Stomach smooth muscle (tissue), 2 donors: Measurements from ENCODE around the gene ISY1.

Source experiments
- H3K27ac ChIP-seq: one replicate; pipeline ENCODE4 v1.7.0; 2013; ENCODE audit warnings: mild to moderate bottlenecking, low read length, inconsistent platforms
- H3K27me3 ChIP-seq, 2 donors: one replicate each; pipeline ENCODE4 v1.7.0; 2013; ENCODE audit warnings: low read length in 2 of 2; ENCODE audit not compliant: insufficient read depth in 2 of 2, control insufficient read depth in 1 of 2
- H3K36me3 ChIP-seq, 2 donors: one replicate each; pipeline ENCODE4 v1.7.0; 2013; ENCODE audit warnings: low read length in 2 of 2; ENCODE audit not compliant: control insufficient read depth in 2 of 2, insufficient read depth in 2 of 2
- H3K4me1 ChIP-seq: one replicate; pipeline ENCODE4 v1.7.0; 2013; ENCODE audit warnings: low read length; ENCODE audit not compliant: control insufficient read depth, insufficient read depth
- H3K4me3 ChIP-seq, 2 donors: one replicate each; pipeline ENCODE4 v1.7.0; 2013; ENCODE audit warnings: low read length in 2 of 2
- H3K9ac ChIP-seq, 2 donors: one replicate each; pipeline ENCODE4 v1.7.0; 2013; ENCODE audit warnings: low read length in 2 of 2, mild to moderate bottlenecking in 1 of 2
- H3K9me3 ChIP-seq, 2 donors: one replicate each; pipeline ENCODE4 v1.7.0; 2013; ENCODE audit warnings: low read length in 2 of 2; ENCODE audit not compliant: control insufficient read depth in 2 of 2
- donor health status: healthy.
- donor health status: Pancreatic carcinoma.

Gene ISY1

GRCh38 chr3:129085165-129085715 lies 75.6 kb downstream of the ISY1 start:
- Histone ChIP-seq H3K9me3 (no peaks in the 10 kb centered on the region), H3K27me3 (no peaks in the 10 kb centered on the region), H3K27ac (no peak overlapping the region), H3K4me3 (no peak overlapping the region), H3K36me3 (no peaks in the 10 kb centered on the region), H3K9ac (no peak overlapping the region), H3K4me1 (peaks cover 19% of the 10 kb centered on the region)

- H3K36me3 ChIP-seq, result no peaks in the 10 kb centered on the region
- no peak overlapping the region for H3K27ac ChIP-seq
- H3K4me1 ChIP-seq, result peaks cover 19% of the 10 kb centered on the region
- H3K9me3 ChIP-seq, result no peaks in the 10 kb centered on the region
- H3K9ac ChIP-seq, result no peak overlapping the region
- H3K27me3 ChIP-seq, result no peaks in the 10 kb centered on the region
- no peak overlapping the region for H3K4me3 ChIP-seq
These were observed 76.4 kb downstream of the ISY1 start for GRCh38 chr3:129084501-129084900.

- H3K27me3 ChIP-seq, result no peaks in the 10 kb centered on the region
- H3K4me1 ChIP-seq, result peaks cover 31% of the 10 kb centered on the region
- H3K4me3 ChIP-seq, result no peak overlapping the region
- no peak overlapping the region for H3K9ac ChIP-seq
- H3K27ac ChIP-seq, result peak overlapping the region; percentile 73
- H3K36me3 ChIP-seq, result no peaks in the 10 kb centered on the region
- H3K9me3 ChIP-seq, result no peaks in the 10 kb centered on the region
These were observed 78.8 kb downstream of the ISY1 start for GRCh38 chr3:129082026-129082425.

- H3K4me3 ChIP-seq, result no peak overlapping the region
These were observed 79.4 kb downstream of the ISY1 start for GRCh38 chr3:129081503-129081902.

GRCh38 chr3:129078510-129078909 lies 82.4 kb downstream of the ISY1 start:
- H3K36me3 ChIP-seq, result no peaks in the 10 kb centered on the region
- H3K9me3 ChIP-seq, result no peaks in the 10 kb centered on the region
- peak overlapping the region; percentile 73 for H3K27ac ChIP-seq
- H3K27me3 ChIP-seq, result no peaks in the 10 kb centered on the region
- no peak overlapping the region for H3K4me3 ChIP-seq
- H3K9ac ChIP-seq, result peak overlapping the region in 1 of 2 donors; percentile 27
- peaks cover 27% of the 10 kb centered on the region for H3K4me1 ChIP-seq

More at GRCh38 chr3:129081503-129081902, 79.4 kb downstream of the ISY1 start:
- Histone ChIP-seq H3K36me3 (no peaks in the 10 kb centered on the region), H3K27me3 (no peaks in the 10 kb centered on the region), H3K27ac (peak overlapping the region; percentile 73), H3K9ac (no peak overlapping the region), H3K9me3 (no peaks in the 10 kb centered on the region), H3K4me1 (peaks cover 31% of the 10 kb centered on the region)
